ENCODE results near the gene ADCY9. TPM values are rescaled to one million over a fixed set of nuclear protein-coding genes. Genes with fewer than 3 reads are reported as not detected.

Gene ADCY9
- total and polyA plus RNA-seq, 2 donors (not counting 1 experiment from before 2014, with no cell fraction given): 1.7 to 2.1 TPM

Small RNA genes within 50 kb of the gene (small RNA-seq; reads per million reads assigned to genes)
- gene AC009171.1 (ENCODE audit: insufficient read length, low read depth, low replicate concordance): not detected

Other genes starting within 250 kb of the ADCY9 start
- 205 and 206 TPM in 2 replicates for gene CREBBP, start 235.7 kb downstream of the ADCY9 start, total RNA-seq
- gene CREBBP, start 235.7 kb downstream of the ADCY9 start, polyA plus RNA-seq: 27.3 and 27.6 TPM in 2 replicates
- not detected in 2 replicates for gene SRL, start 125.6 kb upstream of the ADCY9 start, total RNA-seq
- gene SRL, start 125.6 kb upstream of the ADCY9 start, polyA plus RNA-seq: not detected in 2 replicates
- gene TFAP4, start 156.6 kb upstream of the ADCY9 start, total RNA-seq: 20.7 and 25.1 TPM in 2 replicates
- 12.9 and 13.2 TPM in 2 replicates for gene TFAP4, start 156.6 kb upstream of the ADCY9 start, polyA plus RNA-seq
- not detected in 2 replicates for gene GLIS2, start 199.6 kb upstream of the ADCY9 start, total RNA-seq
- not detected in 2 replicates for gene GLIS2, start 199.6 kb upstream of the ADCY9 start, polyA plus RNA-seq
- gene PAM16, start 234.9 kb upstream of the ADCY9 start, total RNA-seq: 56.6 and 57.3 TPM in 2 replicates
- 64.1 and 80.4 TPM in 2 replicates for gene PAM16, start 234.9 kb upstream of the ADCY9 start, polyA plus RNA-seq

All from B cell (primary cell).